Measurements from ENCODE around the gene CLOCK. TPM values are rescaled to one million over a fixed set of nuclear protein-coding genes. Genes with fewer than 3 reads are reported as not detected.

Gene CLOCK
- total and polyA plus RNA-seq, 11 donors, result 8.3 to 42.1 (median 31.0) TPM

DNA sequence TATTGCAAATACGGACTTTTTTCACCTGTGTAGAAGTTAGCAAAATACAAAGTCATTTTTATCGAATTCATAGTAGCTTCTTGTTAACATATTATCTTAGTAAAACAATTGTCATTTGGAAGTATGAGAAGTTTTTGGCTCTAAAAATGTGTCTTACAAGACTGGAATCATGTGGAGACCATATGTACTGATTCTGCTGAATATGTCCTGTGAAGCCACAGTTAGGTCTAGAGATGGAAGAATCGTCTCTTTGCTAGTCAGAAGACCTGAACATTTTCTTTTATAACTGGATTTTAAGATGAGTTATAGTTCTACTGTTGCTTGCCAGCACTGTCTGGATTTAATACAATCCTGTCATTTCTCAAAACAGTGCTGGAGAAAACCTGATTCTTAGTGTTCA is 121.9 kb downstream of the CLOCK start:
- no peak for DNase-seq
- intact Hi-C loops (cut with DNase I), result no loop called here
- TF ChIP-seq, protein P1, sequence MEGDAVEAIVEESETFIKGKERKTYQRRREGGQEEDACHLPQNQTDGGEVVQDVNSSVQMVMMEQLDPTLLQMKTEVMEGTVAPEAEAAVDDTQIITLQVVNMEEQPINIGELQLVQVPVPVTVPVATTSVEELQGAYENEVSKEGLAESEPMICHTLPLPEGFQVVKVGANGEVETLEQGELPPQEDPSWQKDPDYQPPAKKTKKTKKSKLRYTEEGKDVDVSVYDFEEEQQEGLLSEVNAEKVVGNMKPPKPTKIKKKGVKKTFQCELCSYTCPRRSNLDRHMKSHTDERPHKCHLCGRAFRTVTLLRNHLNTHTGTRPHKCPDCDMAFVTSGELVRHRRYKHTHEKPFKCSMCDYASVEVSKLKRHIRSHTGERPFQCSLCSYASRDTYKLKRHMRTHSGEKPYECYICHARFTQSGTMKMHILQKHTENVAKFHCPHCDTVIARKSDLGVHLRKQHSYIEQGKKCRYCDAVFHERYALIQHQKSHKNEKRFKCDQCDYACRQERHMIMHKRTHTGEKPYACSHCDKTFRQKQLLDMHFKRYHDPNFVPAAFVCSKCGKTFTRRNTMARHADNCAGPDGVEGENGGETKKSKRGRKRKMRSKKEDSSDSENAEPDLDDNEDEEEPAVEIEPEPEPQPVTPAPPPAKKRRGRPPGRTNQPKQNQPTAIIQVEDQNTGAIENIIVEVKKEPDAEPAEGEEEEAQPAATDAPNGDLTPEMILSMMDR (IDR thresholded peaks at IDR 0.05), result no peak
- no peak for TF ChIP-seq POLR2A (IDR thresholded peaks at IDR 0.05)
- Histone ChIP-seq H3K4me3 (no peak overlapping the region), H3K4me1 (peaks cover 0 to 6% (median 0%) of the 10 kb centered on the region in 12 donors), H3K36me3 (peaks cover 0 to 100% (median 98%) of the 10 kb centered on the region in 9 donors), H3K27ac (no peak overlapping the region), H3K27me3 (no peaks in the 10 kb centered on the region), H3K9me3 (no peaks in the 10 kb centered on the region)
- WGBS, 4 donors, result 88 to 93% (median 91%) methylated on average over 3 of the region's 3 CpGs
- no peak for ATAC-seq

DNA sequence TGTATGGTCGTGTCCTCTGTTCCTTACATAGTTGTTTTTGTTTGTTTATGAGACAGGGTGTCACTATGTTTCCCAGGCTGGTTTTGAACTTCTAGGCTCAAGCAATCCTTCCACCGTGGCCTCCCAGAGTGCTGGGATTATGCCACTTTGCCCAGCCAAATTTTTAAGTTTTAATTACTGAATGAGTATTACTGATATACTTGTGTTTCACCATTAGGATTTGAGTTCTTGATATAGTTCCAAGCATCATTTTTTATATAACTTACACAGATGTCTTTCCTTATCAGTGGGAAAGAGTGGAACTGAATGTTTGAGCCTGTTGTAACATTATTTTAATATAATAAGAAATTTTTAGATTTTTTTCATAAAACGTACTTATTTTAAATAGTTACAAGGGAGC is 130.5 kb downstream of the CLOCK start:
- Histone ChIP-seq H3K27ac (no peak overlapping the region), H3K4me1 (peaks cover 0 to 7% (median 0%) of the 10 kb centered on the region in 12 donors), H3K9me3 (no peaks in the 10 kb centered on the region), H3K36me3 (peaks cover 0 to 98% (median 86%) of the 10 kb centered on the region in 9 donors), H3K27me3 (no peaks in the 10 kb centered on the region), H3K4me3 (no peak overlapping the region)
- whole genome bisulfite sequencing, 4 donors, result 81 to 88% (median 83%) methylated on average over 3 of the region's 3 CpGs
- TF ChIP-seq POLR2A (IDR thresholded peaks at IDR 0.05), result no peak
- intact Hi-C loops (cut with DNase I), result no loop called here
- DNase-seq (no peak), ATAC-seq (no peak)

DNA sequence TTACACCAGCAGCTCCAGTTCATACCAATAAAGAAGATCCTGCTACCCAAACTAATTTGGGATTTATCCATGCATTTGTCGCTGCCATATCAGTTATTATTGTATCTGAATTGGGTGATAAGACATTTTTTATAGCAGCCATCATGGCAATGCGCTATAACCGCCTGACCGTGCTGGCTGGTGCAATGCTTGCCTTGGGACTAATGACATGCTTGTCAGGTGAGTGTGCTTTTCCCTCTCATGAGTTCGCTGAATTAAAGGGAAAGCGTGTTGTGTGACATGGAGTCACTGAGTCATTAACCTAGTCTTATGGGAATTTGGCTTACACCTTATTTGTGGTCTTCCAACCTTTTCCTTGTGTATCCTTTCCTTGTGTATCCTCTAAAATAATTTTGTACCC is 135.1 kb downstream of the CLOCK start:
- Histone ChIP-seq H3K27me3 (no peaks in the 10 kb centered on the region), H3K9me3 (no peaks in the 10 kb centered on the region), H3K36me3 (peaks cover 0 to 83% (median 49%) of the 10 kb centered on the region in 9 donors), H3K4me3 (no peak overlapping the region), H3K4me1 (peaks cover 9 to 45% (median 20%) of the 10 kb centered on the region in 12 donors), H3K27ac (no peak overlapping the region)
- 92 to 95% (median 94%) methylated on average over 6 of the region's 6 CpGs for WGBS, 4 donors
- intact Hi-C loops (cut with DNase I), result no loop called here
- TF ChIP-seq, protein P1 (IDR thresholded peaks at IDR 0.05), result no peak
- TF ChIP-seq POLR2A (IDR thresholded peaks at IDR 0.05), result no peak
- DNase-seq (no peak), ATAC-seq (no peak)

DNA sequence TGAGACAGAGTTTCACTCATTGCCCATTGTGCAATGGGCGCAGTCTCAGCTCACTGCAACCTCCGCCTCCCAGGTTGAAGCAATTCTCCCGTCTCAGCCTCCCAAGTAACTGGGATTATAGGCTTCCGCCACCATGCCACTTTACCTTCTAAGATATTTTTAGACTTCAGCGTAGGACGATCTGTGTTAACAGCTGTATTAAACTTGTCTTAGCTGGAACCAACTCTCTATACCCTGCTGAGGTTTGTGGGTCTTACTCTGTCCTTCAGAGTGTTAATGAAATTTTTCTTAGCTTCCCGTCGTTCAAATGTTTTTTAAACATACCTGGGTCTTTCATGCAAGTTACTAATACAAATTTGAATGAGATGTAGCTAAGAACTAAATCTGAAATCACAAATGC is 136.3 kb downstream of the CLOCK start:
- H3K9me3 ChIP-seq, result no peaks in the 10 kb centered on the region
- TF ChIP-seq, protein P1 (IDR thresholded peaks at IDR 0.05), result no peak
- TF ChIP-seq POLR2A (IDR thresholded peaks at IDR 0.05), result no peak
- DNase-seq (no peak), ATAC-seq (peak in 2 of 4 donors; percentile 35 to 51)
- peaks cover 9 to 57% (median 21%) of the 10 kb centered on the region in 12 donors for H3K4me1 ChIP-seq
- H3K27me3 ChIP-seq, result no peaks in the 10 kb centered on the region
- peaks cover 0 to 83% (median 49%) of the 10 kb centered on the region in 9 donors for H3K36me3 ChIP-seq
- peak overlapping the region in 1 of 12 donors; percentile 42 for H3K27ac ChIP-seq
- intact Hi-C loops (cut with DNase I), result no loop called here
- H3K4me3 ChIP-seq, result no peak overlapping the region
- 74 to 85% (median 79%) methylated on average over 8 of the region's 8 CpGs for WGBS, 4 donors
